Hepatocyte (in vitro differentiated cells): ENCODE measurements around the gene PLSCR5. TPM values are rescaled to one million over a fixed set of nuclear protein-coding genes. Genes with fewer than 3 reads are reported as not detected.
A peak's percentile ranks its signal among the peaks of the same experiment; 100 is the strongest.

Experiments
- DNase-seq: peaks from one replicate; pipeline ENCODE4 v3.0.0-alpha.2; 2016; ENCODE audit warnings: low spot score
- H2AFZ ChIP-seq: fragments of 200-600 bp; sonication (generic); 2 replicates; pipeline ENCODE4 v1.6.0; 2016; ENCODE audit warnings: antibody characterized with exemption, mild to moderate bottlenecking
- H3K27ac ChIP-seq: fragments of 200-600 bp; sonication (generic); 2 replicates; pipeline ENCODE4 v1.5.1; 2016; ENCODE audit warnings: mild to moderate bottlenecking
- H3K27me3 ChIP-seq: fragments of 200-600 bp; sonication (generic); 2 replicates; pipeline ENCODE4 v1.6.1; 2016
- H3K36me3 ChIP-seq: fragments of 200-600 bp; sonication (generic); replicated peaks from 2 replicates; pipeline ENCODE4 v1.5.1; 2016; ENCODE audit warnings: low read depth; ENCODE audit not compliant: insufficient read depth
- H3K4me1 ChIP-seq: fragments of 200-600 bp; sonication (generic); 2 replicates; pipeline ENCODE4 v1.5.1; 2016; ENCODE audit warnings: mild to moderate bottlenecking, moderate library complexity; ENCODE audit not compliant: insufficient read depth
- H3K4me2 ChIP-seq: fragments of 200-600 bp; sonication (generic); 2 replicates; pipeline ENCODE4 v1.6.0; 2016
- H3K4me3 ChIP-seq: fragments of 200-600 bp; sonication (generic); 2 replicates; pipeline ENCODE4 v1.5.1; 2016; ENCODE audit warnings: mild to moderate bottlenecking
- H3K79me2 ChIP-seq: fragments of 200-600 bp; sonication (generic); 2 replicates; pipeline ENCODE4 v1.6.0; 2017; ENCODE audit warnings: mild to moderate bottlenecking
- H3K9me2 ChIP-seq: fragments of 200-600 bp; sonication (generic); replicated peaks from 2 replicates; pipeline ENCODE4 v1.6.0; 2017; ENCODE audit warnings: mild to moderate bottlenecking; ENCODE audit not compliant: insufficient read depth
- H3K9me3 ChIP-seq: fragments of 200-600 bp; sonication (generic); 2 replicates; pipeline ENCODE4 v1.5.1; 2016; ENCODE audit warnings: low read depth, mild to moderate bottlenecking
- H4K20me1 ChIP-seq: fragments of 200-600 bp; sonication (generic); 2 replicates; pipeline ENCODE4 v1.6.0; 2016; ENCODE audit warnings: mild to moderate bottlenecking; ENCODE audit not compliant: insufficient read depth, poor library complexity, severe bottlenecking
- CTCF ChIP-seq: fragments of 200-600 bp; sonication (generic); IDR thresholded peaks from 2 replicates; pipeline ENCODE4 v1.5.1; 2016; ENCODE audit warnings: antibody characterized with exemption, mild to moderate bottlenecking; ENCODE audit not compliant: poor library complexity
- EZH2 ChIP-seq: fragments of 200-600 bp; sonication (generic); IDR thresholded peaks from 2 replicates; pipeline ENCODE4 v1.6.1; 2016; ENCODE audit warnings: antibody characterized with exemption, mild to moderate bottlenecking, borderline replicate concordance
- EZH2phosphoT487 ChIP-seq: fragments of 200-600 bp; sonication (generic); IDR thresholded peaks from one replicate; pipeline ENCODE4 v1.6.1; 2018; ENCODE audit warnings: antibody characterized with exemption, mild to moderate bottlenecking, low read depth, moderate library complexity; ENCODE audit not compliant: unreplicated experiment, severe bottlenecking
- WGBS: methylation state at CpG from one replicate; pipeline ENCODE4 v1.1.6; 2016; ENCODE audit warnings: low lambda C conversion rate; ENCODE audit errors: missing lambda C conversion rate; 5-methylcytosine and 5-hydroxymethylcytosine counted together
- polyA plus RNA-seq: library from polyadenylated mRNA; unstranded; fragments of >200 nt; fragmentation: Nextera tagmentation; extraction: Ambion mirVana; gene quantifications from 2 replicates; pipeline ENCODE4 v1.2.1, GENCODE V29; 2016
- total RNA-seq: library from RNA; depleted of rRNA; stranded (reverse); fragments of >200 nt; gene quantifications from 2 replicates; pipeline ENCODE4 v1.2.3, GENCODE V29; 2014

Gene PLSCR5
- total and polyA plus RNA-seq, 2 experiments from 2014 or later: 2.0 to 3.0 TPM

GRCh38 chr3:146544002-146544928, 60.9 kb downstream of the PLSCR5 start, which contains the start of gene PLSCR1:
Gene PLSCR1 (minus strand): TSS chr3:146544607. CDS start chr3:146536552, 8,055 bp downstream.
- Histone ChIP-seq H3K4me1 (peaks cover 8% of the 10 kb centered on the region), H3K4me2 (peak within 1 kb of the TSS; percentile 81), H4K20me1 (no peaks in the 10 kb centered on the region), H2AFZ (peak within 1 kb of the TSS; percentile 35), H3K9me2 (no peaks in the 10 kb centered on the region), H3K79me2 (peaks cover 50% of the 10 kb centered on the region), H3K9me3 (no peaks in the 10 kb centered on the region), H3K36me3 (no peaks in the 10 kb centered on the region), H3K4me3 (peak within 1 kb of the TSS; percentile 83), H3K27ac (peak within 1 kb of the TSS; percentile 97), H3K27me3 (no peaks in the 10 kb centered on the region)
- peak; percentile 95 for DNase-seq
- WGBS: 1% methylated on average over 49 of the region's 51 CpGs
- TF ChIP-seq EZH2phosphoT487 (no peak), CTCF (no peak)

DNA sequence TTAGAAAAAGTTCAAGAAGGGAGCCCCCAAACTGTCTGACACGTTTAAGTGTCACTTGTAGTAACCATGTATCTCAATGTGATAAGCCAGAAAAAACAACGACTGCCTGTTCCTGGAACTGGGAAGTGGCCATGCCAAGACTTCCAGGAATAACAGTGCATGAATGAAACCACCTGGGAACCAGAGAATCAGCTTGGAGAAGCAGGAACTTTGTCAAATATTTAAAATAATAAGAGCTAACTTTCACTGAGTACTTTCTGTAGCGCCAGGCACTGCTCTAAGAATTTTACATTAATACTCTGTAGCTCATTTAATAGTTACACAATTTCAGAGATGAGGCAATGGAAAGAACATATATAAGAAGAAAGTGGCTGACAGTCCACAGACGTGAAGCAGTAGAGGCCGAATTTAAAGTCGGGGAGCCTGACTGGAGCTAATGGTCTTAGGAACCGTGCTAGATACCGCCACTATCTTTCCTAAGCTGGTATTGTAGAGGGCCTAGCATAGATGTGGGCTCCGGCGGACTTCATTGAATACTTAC, 61.6 kb downstream of the PLSCR5 start:
- no peaks in the 10 kb centered on the region for H3K9me2 ChIP-seq
- H2AFZ ChIP-seq: peak overlapping the region; percentile 35
- no peaks in the 10 kb centered on the region for H3K9me3 ChIP-seq
- no peaks in the 10 kb centered on the region for H3K27me3 ChIP-seq
- peaks cover 58% of the 10 kb centered on the region for H3K79me2 ChIP-seq
- peak overlapping the region; percentile 81 for H3K4me2 ChIP-seq
- H3K4me3 ChIP-seq: peak overlapping the region; percentile 83
- peak overlapping the region; percentile 97 for H3K27ac ChIP-seq
- 11% methylated on average over 10 of the region's 10 CpGs for WGBS
- peak; percentile 29 for DNase-seq
- no peaks in the 10 kb centered on the region for H4K20me1 ChIP-seq
- TF ChIP-seq EZH2phosphoT487 (no peak), EZH2 (no peak), CTCF (no peak)
- H3K36me3 ChIP-seq: no peaks in the 10 kb centered on the region
- peaks cover 8% of the 10 kb centered on the region for H3K4me1 ChIP-seq

GRCh38 chr3:146542978-146543377, 62.2 kb downstream of the PLSCR5 start:
- Histone ChIP-seq H3K4me1 (peaks cover 8% of the 10 kb centered on the region), H3K27me3 (no peaks in the 10 kb centered on the region), H3K27ac (peak overlapping the region; percentile 97), H3K4me2 (peak overlapping the region; percentile 81), H3K4me3 (peak overlapping the region; percentile 83), H3K79me2 (peaks cover 63% of the 10 kb centered on the region), H3K9me3 (no peaks in the 10 kb centered on the region), H2AFZ (no peak overlapping the region), H3K9me2 (no peaks in the 10 kb centered on the region), H4K20me1 (no peaks in the 10 kb centered on the region), H3K36me3 (no peaks in the 10 kb centered on the region)
- no peak for TF ChIP-seq EZH2
- no peak for TF ChIP-seq CTCF
- TF ChIP-seq EZH2phosphoT487: no peak
- 49% methylated on average over 2 of the region's 2 CpGs for WGBS
- no peak for DNase-seq
